Measurements from ENCODE around the gene USH2A.

USH2A gene

DNA sequence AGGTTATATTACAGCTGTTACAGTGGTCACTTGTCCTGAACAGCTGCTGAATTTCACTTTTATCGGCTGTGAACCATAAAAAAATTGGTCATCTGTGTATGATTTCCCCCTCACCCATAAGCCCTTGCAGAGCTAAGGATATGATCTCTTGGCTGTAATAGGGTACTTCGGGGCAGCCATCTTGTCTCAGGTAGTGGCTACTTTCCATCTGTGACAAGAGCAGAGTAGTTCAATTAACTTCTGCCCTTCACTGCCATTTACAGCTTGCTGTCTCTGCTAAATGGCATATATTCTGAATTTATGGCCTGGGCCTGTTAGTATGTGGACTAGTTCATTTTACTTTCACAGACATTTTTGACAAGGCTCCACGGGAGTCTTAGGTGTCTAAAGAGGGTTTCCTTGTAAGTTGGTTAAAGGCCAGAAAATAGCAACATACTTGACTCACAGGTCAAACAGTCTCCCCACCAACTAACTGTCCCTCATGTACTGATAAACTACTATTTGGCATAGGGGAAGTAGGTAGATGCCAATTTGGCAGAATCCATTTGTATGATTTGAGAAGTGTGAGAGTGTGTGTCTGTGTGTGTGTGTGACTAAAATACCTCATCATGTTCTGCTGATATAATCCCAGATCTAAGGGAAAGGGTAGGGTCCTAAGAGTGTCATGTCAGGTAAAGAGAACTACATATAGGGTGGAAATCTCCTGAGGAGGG is 704.5 kb downstream of the USH2A start:
- peak; percentile 6 for DNase-seq (ENCODE audit: low spot score)

- no peak for DNase-seq (ENCODE audit: low spot score)
Observed at GRCh38 chr1:215717677-215718426, 705.4 kb downstream of the USH2A start.

- no peak for DNase-seq (ENCODE audit: low spot score)
Observed at GRCh38 chr1:215710899-215711225, 712.4 kb downstream of the USH2A start.

- peak; percentile 36 for DNase-seq (ENCODE audit: low spot score)
Observed at GRCh38 chr1:215710036-215710898, 713.0 kb downstream of the USH2A start.

GRCh38 chr1:215704089-215704860 is 719.0 kb downstream of the USH2A start:
- DNase-seq (ENCODE audit: low spot score) = no peak

- DNase-seq (ENCODE audit: low spot score) = peak; percentile 7
Observed at GRCh38 chr1:215682232-215682631, 741.0 kb downstream of the USH2A start.

DNA sequence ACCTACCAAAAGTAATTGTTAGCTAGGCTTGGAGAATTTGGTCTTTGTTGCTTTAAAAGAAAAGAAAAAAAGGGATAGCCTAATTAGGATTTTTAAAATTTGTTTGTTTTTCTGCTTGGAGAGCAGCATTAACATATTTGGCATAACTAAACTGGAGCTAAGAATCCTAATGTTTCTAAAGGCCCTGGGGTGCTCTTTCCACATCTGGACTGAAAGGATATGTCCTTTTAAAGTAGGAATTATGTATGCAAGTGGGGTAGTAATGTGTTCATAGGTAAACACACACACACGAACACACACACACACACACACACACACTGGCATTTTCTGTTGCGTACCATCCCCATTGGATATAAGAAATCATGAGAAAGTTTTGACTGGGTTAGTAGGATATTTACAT is 742.2 kb downstream of the USH2A start:
- no peak for DNase-seq (ENCODE audit: low spot score)

DNA sequence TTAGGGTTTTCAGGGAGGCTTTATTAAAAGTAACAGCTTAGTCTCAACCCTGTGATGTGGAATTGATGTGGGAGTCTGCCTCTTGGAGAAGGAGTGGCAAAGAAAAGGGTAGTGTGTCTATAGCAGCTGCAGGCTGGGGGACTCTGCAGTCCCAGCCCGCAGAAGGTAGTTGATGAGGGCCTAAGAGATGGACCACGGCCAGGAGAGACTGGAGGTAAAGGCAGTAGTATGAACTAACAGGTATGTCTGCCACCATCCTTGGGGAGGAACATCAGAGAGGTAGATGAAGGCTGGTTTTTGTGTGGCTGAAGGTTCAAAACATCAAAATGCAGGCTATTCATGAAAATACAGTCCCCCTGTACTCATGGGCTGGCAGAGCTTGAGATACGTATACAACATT is 744.0 kb downstream of the USH2A start:
- no peak for DNase-seq (ENCODE audit: low spot score)

DNA sequence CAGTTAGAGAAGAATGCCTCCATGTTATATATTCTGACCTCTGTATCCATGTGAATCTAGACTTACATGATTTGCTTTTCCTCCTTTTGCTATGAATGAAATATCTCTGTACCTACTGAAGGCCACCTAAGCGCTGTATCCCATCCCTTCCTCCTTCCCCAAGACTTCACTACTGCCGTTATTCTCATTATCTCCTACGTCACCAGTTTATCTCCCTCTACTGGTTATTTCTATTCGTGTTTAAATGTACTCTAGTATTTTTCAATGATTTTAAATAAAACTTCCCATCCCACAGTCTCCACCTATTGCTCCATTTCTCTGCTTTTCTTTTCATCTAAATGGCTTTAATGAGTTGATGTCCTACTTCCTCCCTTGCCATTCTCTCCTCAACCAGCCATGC is 746.1 kb downstream of the USH2A start:
- DNase-seq (ENCODE audit: low spot score) = no peak

DNA sequence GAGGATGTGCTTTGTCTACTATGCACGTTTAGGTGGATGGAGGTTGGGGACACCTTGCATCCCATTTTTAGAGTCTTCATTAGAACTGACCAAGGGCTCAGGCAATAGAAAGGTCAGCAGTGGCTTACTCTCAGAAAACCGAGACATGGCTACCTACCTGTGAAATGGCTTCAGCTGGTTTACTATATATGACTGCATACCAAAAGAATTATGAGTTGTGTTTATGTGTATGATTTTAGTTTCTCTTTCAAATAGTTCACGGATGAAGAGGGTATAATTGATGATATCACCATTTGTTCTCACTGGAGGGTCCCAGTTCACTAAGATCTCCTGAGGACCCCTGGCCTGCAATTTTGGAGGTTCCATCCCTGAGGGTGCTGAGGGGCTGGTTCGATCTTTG is 749.3 kb downstream of the USH2A start:
- no peak for DNase-seq (ENCODE audit: low spot score)

DNA sequence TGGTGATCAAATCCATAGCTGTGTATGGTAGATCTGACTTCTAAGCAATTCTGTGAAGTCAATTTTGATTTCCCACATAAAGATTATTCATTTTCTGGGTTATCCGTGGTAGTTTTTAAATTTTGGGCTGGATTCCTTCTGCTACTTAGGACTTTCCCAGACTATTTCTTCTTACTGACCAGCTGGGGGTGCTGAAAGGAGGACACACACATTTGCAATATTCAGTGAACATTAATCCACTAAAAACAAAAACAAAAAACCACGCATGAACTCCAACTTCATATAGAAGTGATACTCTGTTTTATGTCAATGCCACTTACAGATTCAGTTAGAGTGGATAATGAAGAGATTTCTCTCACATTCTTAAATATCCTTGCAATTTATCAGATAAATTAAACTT is 750.8 kb downstream of the USH2A start:
- DNase-seq (ENCODE audit: low spot score) = no peak

GRCh38 chr1:215669806-215670491 is 753.3 kb downstream of the USH2A start:
- DNase-seq (ENCODE audit: low spot score) = no peak

- DNase-seq (ENCODE audit: low spot score) = no peak
Observed at GRCh38 chr1:215667761-215668160, 755.5 kb downstream of the USH2A start.

GRCh38 chr1:215665215-215665614 is 758.0 kb downstream of the USH2A start:
- DNase-seq (ENCODE audit: low spot score) = no peak

DNA sequence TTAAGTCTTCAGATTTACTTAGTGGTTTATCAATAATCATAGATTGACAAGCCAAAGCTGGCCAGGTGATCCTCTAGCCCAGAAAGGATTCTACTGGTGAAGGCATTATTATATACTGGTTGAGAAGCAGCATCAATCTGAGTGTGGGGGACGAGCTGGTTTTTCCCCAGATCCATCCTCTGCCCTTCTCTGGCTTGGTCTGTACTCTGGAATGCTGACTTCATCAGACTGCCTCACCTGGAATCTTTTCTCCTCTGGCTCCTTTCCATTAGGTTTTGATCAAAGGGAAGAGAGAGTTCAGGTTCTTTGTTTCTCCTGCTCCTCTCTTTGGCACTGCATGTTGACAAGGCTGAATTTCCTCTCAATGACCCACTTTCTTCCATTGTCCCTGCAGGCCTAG is 762.2 kb downstream of the USH2A start:
- no peak for DNase-seq (ENCODE audit: low spot score)

GRCh38 chr1:215660259-215660658 is 763.0 kb downstream of the USH2A start:
- DNase-seq (ENCODE audit: low spot score) = no peak

- DNase-seq (ENCODE audit: low spot score) = no peak
Observed at GRCh38 chr1:215657047-215657446, 766.2 kb downstream of the USH2A start.

- no peak for DNase-seq (ENCODE audit: low spot score)
Observed at GRCh38 chr1:215652371-215652770, 770.9 kb downstream of the USH2A start.

DNA sequence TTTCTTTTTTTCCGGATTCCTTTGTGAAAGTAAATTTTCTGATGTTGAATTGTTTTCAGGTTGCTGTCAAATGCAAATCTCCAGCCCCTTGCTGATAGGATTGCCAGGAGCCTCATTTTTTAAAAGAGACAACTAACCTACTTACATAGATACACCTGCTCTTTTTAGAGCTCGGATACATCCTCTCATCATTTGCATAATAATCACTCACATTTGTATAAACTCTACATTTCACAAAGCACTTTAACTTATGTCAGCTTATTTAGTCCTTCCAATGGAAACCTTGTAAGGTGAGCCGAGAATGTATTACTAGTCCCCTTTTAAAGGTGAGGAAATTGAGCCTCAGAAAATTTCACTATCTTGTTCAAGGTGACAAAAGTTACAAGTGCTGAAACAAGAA is 771.4 kb downstream of the USH2A start:
- no peak for DNase-seq (ENCODE audit: low spot score)

DNA sequence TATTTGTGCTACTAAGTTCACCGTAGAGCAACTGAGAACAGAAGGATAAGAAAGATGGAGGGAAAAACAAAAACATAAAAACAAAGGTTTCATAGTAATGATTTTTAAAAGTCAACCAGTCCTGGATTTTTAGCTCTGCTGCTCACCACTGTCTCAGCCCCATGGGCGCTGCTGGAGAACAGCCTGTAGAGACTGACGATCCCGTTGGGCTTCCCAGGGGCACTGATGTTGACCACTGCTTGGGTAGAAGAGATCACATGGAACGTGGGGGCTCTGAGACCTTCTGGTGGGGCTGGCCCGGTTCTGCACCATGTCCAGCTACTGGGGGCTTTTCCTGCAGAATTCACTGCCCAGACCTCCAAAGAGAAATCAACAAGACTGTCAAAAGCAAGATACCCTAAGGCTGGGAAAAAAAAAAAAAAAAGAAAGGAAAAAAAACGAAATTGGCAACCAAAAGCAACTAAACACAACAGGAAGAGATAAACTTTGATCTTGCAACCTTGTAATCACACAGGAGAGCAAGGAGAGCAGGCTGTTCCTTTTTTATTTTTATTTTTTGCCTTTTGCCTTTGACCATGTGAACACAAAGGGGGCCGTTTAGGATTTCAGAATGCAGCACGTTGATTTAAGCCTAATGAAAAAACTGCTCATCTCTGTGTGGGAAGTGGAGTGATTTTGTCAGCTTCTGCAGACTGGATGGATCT is 772.6 kb downstream of the USH2A start:
- no peak for DNase-seq (ENCODE audit: low spot score)
